Vagina (tissue), 2 donors: ENCODE measurements around the gene ATPAF1.

Experiments used
- POLR2A ChIP-seq, 2 donors: fragments of 450-650 bp; IDR thresholded peaks; one replicate each; pipeline ENCODE4 v1.6.1; 2017; ENCODE audit warnings: antibody characterized with exemption in 2 of 2, mild to moderate bottlenecking in 2 of 2, moderate library complexity in 2 of 2
- POLR2AphosphoS5 ChIP-seq, 2 donors: sonication (generic); formaldehyde crosslinking; IDR thresholded peaks; one replicate each; pipeline ENCODE4 v1.9.0; 2017; ENCODE audit warnings: antibody characterized with exemption in 2 of 2, mild to moderate bottlenecking in 2 of 2, low read depth in 1 of 2; ENCODE audit not compliant: insufficient read depth in 1 of 2
- TF ChIP-seq, protein P1 (sequence below), 3 experiments: fragments of 450-650 bp in 2 of 3; fragments of 200-600 bp in 1 of 3; sonication (generic) in 1 of 3; IDR thresholded peaks; one replicate each; pipeline ENCODE4 v1.5.1; 2017 to 2019; ENCODE audit warnings: antibody characterized with exemption in 3 of 3, mild to moderate bottlenecking in 2 of 3, moderate library complexity in 2 of 3

GRCh38 chr1:46611691-46612221 is 56.4 kb downstream of the ATPAF1 start:
- TF ChIP-seq, protein P1, sequence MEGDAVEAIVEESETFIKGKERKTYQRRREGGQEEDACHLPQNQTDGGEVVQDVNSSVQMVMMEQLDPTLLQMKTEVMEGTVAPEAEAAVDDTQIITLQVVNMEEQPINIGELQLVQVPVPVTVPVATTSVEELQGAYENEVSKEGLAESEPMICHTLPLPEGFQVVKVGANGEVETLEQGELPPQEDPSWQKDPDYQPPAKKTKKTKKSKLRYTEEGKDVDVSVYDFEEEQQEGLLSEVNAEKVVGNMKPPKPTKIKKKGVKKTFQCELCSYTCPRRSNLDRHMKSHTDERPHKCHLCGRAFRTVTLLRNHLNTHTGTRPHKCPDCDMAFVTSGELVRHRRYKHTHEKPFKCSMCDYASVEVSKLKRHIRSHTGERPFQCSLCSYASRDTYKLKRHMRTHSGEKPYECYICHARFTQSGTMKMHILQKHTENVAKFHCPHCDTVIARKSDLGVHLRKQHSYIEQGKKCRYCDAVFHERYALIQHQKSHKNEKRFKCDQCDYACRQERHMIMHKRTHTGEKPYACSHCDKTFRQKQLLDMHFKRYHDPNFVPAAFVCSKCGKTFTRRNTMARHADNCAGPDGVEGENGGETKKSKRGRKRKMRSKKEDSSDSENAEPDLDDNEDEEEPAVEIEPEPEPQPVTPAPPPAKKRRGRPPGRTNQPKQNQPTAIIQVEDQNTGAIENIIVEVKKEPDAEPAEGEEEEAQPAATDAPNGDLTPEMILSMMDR (IDR thresholded peaks at IDR 0.05): no peak
- TF ChIP-seq POLR2AphosphoS5 (IDR thresholded peaks at IDR 0.05; ENCODE audit: insufficient read depth in 1 of 2, low read depth in 1 of 2): peak in 1 of 2 donors; percentile 33
- TF ChIP-seq POLR2A (IDR thresholded peaks at IDR 0.05): no peak
